Panc1 (cell line): ENCODE results near the gene CPT1B. TPM values are rescaled to one million over a fixed set of nuclear protein-coding genes. Genes with fewer than 3 reads are reported as not detected.

ENCODE experiments used
- ATAC-seq: fragments of 200-7000 bp; cut with Tn5 transposase; 2 replicates; pipeline ENCODE4 v1.9.1; 2020; ENCODE audit warnings: mild to moderate bottlenecking, moderate library complexity
- BruUV-seq: library from RNA; stranded (reverse); fragments of 400-500 nt; replicated peaks from 2 replicates; lab custom pipeline; 2021; lab: Mats Ljungman, UMichigan
- CTCF ChIA-PET: fragments of 300-600 bp; sonication (Branson Sonifier 250); formaldehyde crosslinking; loops from one replicate; lab custom pipeline; 2022; ENCODE audit warnings: antibody characterized with exemption; lab: Charles Lee
- POLR2A ChIA-PET: fragments of 300-600 bp; sonication (Branson Sonifier 250); formaldehyde crosslinking; loops from one replicate; lab custom pipeline; 2022; ENCODE audit warnings: antibody characterized with exemption; lab: Charles Lee
- DNase-seq: peaks from one replicate; pipeline ENCODE4 v3.0.0-alpha.2; 2010; ENCODE audit warnings: low read depth, low spot score
- H3K27ac ChIP-seq: 2 replicates; pipeline ENCODE4 v1.5.1; 2011; ENCODE audit warnings: mild to moderate bottlenecking, low read length, inconsistent platforms
- H3K27me3 ChIP-seq: fragments of 200-500 bp; sonication (Bioruptor generic); 2 replicates; pipeline ENCODE4 v1.6.0; 2014; ENCODE audit warnings: low read length, inconsistent platforms; ENCODE audit not compliant: control insufficient read depth, insufficient read depth
- H3K36me3 ChIP-seq: fragments of 200-500 bp; sonication (Bioruptor generic); 2 replicates; pipeline ENCODE4 v1.5.1; 2014; ENCODE audit warnings: inconsistent platforms, mild to moderate bottlenecking, low read length, moderate library complexity; ENCODE audit not compliant: control insufficient read depth, insufficient read depth
- H3K4me1 ChIP-seq: 2 replicates; pipeline ENCODE4 v1.5.1; 2011; ENCODE audit warnings: inconsistent platforms, mild to moderate bottlenecking, low read length, moderate library complexity; ENCODE audit not compliant: control insufficient read depth, insufficient read depth
- H3K4me3 ChIP-seq, 2 experiments: 2 replicates each; pipeline ENCODE4 v1.5.1; 2011 to 2012; ENCODE audit warnings: low read depth in 2 of 2, low read length in 2 of 2, mild to moderate bottlenecking in 2 of 2, inconsistent platforms in 1 of 2, moderate library complexity in 1 of 2
- H3K9me3 ChIP-seq: fragments of 200-500 bp; sonication (Bioruptor generic); 2 replicates; pipeline ENCODE4 v1.5.1; 2014; ENCODE audit warnings: low read depth, mild to moderate bottlenecking, inconsistent platforms, low read length, moderate library complexity; ENCODE audit not compliant: control insufficient read depth, insufficient read depth
- POLR2AphosphoS5 ChIP-seq: IDR thresholded peaks from 2 replicates; pipeline ENCODE4 v1.6.1; 2012; ENCODE audit warnings: mild to moderate bottlenecking, low read depth, low read length, moderate library complexity
- SIN3A ChIP-seq: IDR thresholded peaks from 2 replicates; pipeline ENCODE4 v1.6.1; 2012; ENCODE audit warnings: low read depth, mild to moderate bottlenecking, low read length, moderate library complexity, borderline replicate concordance; ENCODE audit not compliant: insufficient read depth
- TCF7L2 ChIP-seq: IDR thresholded peaks from 2 replicates; pipeline ENCODE4 v1.6.1; 2011; ENCODE audit warnings: mild to moderate bottlenecking, low read depth, low read length, inconsistent platforms
- in situ Hi-C: cut with HindIII; loops from 2 replicates; pipeline ENCODE4 v1.10.0; 2016; ENCODE audit warnings: low sequenced_read_pairs, low pct_unique_long_range_greater_than_20kb
- intact Hi-C: fragments of 100-400 bp; cut with micrococcal nuclease; formaldehyde crosslinking; loops from one replicate; pipeline ENCODE4 v1.10.0; 2022; ENCODE audit not compliant: unreplicated experiment
- total RNA-seq: library from RNA; stranded (reverse); gene quantifications from one replicate; pipeline ENCODE4 v1.2.1, GENCODE V29; 2021; ENCODE audit not compliant: unreplicated experiment
- TF ChIP-seq, protein P1 (sequence below), 2 experiments: IDR thresholded peaks; 2 replicates each; pipeline ENCODE4 v1.6.1; 2011 to 2012; ENCODE audit warnings: low read depth in 2 of 2, control low read depth in 1 of 2, low read length in 1 of 2, mild to moderate bottlenecking in 1 of 2, moderate library complexity in 1 of 2; ENCODE audit not compliant: insufficient read depth in 1 of 2
- TF ChIP-seq, protein P2 (sequence below): fragments of 450-650 bp; IDR thresholded peaks from 2 replicates; pipeline ENCODE4 v1.5.1; 2017; ENCODE audit warnings: mild to moderate bottlenecking

CPT1B gene
- total RNA-seq, 1 experiment from 2014 or later: 18.4 TPM

DNA sequence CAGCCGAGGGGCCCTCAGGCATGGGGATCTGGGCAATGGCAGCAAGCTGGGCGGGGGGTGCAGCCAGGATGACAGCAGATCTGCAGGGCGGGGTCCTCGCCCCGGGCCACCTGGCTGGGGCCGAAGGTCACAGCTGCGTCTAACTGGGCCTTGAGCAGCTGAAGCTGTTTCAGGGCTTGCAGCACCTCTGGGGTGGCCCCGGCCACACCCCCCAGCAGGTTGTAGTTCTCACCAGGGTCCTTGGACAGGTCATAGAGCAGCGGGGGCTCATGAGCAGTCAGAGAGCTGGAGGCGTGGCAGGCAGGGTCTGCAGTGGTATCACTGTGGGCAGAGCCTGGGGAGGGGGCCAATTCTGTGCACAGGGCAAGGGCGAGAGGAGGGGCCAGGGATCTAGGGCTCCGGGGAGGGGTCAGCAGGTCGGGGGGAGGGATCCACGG is 46.9 kb upstream of the CPT1B start:
- ChIA-PET POLR2A (no interaction called here), CTCF (no interaction called here)
- DNase-seq (no peak), ATAC-seq (no peak)
- H3K4me3 ChIP-seq: no peak overlapping the region
- H3K4me1 ChIP-seq: peaks cover 7% of the 10 kb centered on the region
- in situ Hi-C loops (no loop called here), intact Hi-C loops (no loop called here)
- H3K9me3 ChIP-seq: no peaks in the 10 kb centered on the region
- no peaks in the 10 kb centered on the region for H3K27me3 ChIP-seq
- H3K27ac ChIP-seq: no peak overlapping the region
- no peaks in the 10 kb centered on the region; the same call in 1 of the 2 replicates for H3K36me3 ChIP-seq
- TF ChIP-seq SIN3A: no peak
- TF ChIP-seq POLR2AphosphoS5: no peak
- TF ChIP-seq, protein P1, sequence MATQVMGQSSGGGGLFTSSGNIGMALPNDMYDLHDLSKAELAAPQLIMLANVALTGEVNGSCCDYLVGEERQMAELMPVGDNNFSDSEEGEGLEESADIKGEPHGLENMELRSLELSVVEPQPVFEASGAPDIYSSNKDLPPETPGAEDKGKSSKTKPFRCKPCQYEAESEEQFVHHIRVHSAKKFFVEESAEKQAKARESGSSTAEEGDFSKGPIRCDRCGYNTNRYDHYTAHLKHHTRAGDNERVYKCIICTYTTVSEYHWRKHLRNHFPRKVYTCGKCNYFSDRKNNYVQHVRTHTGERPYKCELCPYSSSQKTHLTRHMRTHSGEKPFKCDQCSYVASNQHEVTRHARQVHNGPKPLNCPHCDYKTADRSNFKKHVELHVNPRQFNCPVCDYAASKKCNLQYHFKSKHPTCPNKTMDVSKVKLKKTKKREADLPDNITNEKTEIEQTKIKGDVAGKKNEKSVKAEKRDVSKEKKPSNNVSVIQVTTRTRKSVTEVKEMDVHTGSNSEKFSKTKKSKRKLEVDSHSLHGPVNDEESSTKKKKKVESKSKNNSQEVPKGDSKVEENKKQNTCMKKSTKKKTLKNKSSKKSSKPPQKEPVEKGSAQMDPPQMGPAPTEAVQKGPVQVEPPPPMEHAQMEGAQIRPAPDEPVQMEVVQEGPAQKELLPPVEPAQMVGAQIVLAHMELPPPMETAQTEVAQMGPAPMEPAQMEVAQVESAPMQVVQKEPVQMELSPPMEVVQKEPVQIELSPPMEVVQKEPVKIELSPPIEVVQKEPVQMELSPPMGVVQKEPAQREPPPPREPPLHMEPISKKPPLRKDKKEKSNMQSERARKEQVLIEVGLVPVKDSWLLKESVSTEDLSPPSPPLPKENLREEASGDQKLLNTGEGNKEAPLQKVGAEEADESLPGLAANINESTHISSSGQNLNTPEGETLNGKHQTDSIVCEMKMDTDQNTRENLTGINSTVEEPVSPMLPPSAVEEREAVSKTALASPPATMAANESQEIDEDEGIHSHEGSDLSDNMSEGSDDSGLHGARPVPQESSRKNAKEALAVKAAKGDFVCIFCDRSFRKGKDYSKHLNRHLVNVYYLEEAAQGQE (IDR thresholded peaks at IDR 0.05; ENCODE audit: insufficient read depth in 1 of 2, low read depth in 2 of 2, low read length in 1 of 2): no peak
- no peak for TF ChIP-seq TCF7L2
- TF ChIP-seq, protein P2, sequence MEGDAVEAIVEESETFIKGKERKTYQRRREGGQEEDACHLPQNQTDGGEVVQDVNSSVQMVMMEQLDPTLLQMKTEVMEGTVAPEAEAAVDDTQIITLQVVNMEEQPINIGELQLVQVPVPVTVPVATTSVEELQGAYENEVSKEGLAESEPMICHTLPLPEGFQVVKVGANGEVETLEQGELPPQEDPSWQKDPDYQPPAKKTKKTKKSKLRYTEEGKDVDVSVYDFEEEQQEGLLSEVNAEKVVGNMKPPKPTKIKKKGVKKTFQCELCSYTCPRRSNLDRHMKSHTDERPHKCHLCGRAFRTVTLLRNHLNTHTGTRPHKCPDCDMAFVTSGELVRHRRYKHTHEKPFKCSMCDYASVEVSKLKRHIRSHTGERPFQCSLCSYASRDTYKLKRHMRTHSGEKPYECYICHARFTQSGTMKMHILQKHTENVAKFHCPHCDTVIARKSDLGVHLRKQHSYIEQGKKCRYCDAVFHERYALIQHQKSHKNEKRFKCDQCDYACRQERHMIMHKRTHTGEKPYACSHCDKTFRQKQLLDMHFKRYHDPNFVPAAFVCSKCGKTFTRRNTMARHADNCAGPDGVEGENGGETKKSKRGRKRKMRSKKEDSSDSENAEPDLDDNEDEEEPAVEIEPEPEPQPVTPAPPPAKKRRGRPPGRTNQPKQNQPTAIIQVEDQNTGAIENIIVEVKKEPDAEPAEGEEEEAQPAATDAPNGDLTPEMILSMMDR: no peak
- no TSS peak for BruUV-seq

DNA sequence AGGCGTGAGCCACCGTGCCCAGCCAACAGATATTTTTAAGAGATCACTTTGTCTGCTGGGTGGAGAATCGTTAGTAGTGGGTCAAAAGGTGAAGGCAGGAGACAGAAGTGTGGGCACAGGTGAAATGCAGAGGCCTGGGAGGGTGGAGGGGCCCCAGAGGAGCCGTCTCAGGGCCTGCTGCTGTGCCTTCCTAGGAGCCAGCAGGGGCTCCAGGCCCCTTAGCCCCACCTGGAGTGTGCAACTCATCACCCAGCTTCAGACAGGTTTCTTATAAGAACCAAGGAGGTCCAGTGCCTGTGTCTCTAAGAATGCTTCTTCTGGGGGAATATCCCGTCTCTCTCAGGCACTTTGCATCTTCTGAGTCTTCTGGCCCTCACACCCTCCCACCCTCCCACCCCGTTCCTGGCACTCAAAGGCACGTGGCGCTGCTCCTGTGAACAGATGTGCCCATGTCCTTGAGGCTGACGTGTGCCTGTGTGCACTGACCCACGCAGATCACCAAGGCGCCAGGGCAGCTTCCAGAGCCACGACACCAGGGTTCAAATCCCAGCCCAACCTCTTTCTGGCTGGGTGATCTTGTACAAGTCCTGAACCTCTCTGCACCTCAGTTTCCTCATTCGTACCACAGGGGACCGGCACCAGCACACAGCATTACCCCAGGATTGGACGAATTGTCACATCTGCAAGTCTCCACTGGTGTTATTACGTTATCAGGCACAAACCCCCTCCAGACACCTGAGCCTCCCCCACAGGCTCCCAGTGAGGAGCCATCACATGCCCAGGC is 46.3 kb upstream of the CPT1B start:
- Histone ChIP-seq H3K27me3 (no peaks in the 10 kb centered on the region), H3K4me1 (peaks cover 7% of the 10 kb centered on the region), H3K36me3 (no peaks in the 10 kb centered on the region; the same call in 1 of the 2 replicates), H3K27ac (no peak overlapping the region), H3K4me3 (no peak overlapping the region), H3K9me3 (no peaks in the 10 kb centered on the region)
- no peak for DNase-seq
- POLR2A ChIA-PET: no interaction called here
- BruUV-seq: no TSS peak
- TF ChIP-seq POLR2AphosphoS5: no peak
- no peak for TF ChIP-seq TCF7L2
- no peak for TF ChIP-seq SIN3A
- TF ChIP-seq, protein P2: no peak
- TF ChIP-seq, protein P1 (IDR thresholded peaks at IDR 0.05; ENCODE audit: insufficient read depth in 1 of 2, low read depth in 2 of 2, low read length in 1 of 2): no peak
- ATAC-seq: no peak
- in situ Hi-C loops (no loop called here), intact Hi-C loops (no loop called here)
- CTCF ChIA-PET: no interaction called here
